ENCODE results near the gene CCDC15.

Gene CCDC15

GRCh38 chr11:125076378-125076945 is 122.5 kb downstream of the CCDC15 start:
- Histone ChIP-seq H3K27me3 (ENCODE audit: insufficient read depth, low read length, poor library complexity) (no peaks in the 10 kb centered on the region), H3K9me3 (ENCODE audit: insufficient read depth, low read length, severe bottlenecking) (no peaks in the 10 kb centered on the region), H3K4me3 (ENCODE audit: low read depth in 1 of 2, low read length in 2 of 2) (no peak overlapping the region), H3K27ac (ENCODE audit: low read length) (no peak overlapping the region), H3K9ac (ENCODE audit: low read depth, low read length) (no peak overlapping the region), H3K79me2 (ENCODE audit: insufficient read depth, low read length) (no peaks in the 10 kb centered on the region), H3K4me1 (ENCODE audit: insufficient read depth, low read length) (no peaks in the 10 kb centered on the region), H3K36me3 (ENCODE audit: insufficient read depth, low read length) (no peaks in the 10 kb centered on the region), H2AFZ (ENCODE audit: low read depth, low read length) (no peak overlapping the region), H3K4me2 (ENCODE audit: insufficient read depth, low read length) (no peak overlapping the region), H4K20me1 (ENCODE audit: insufficient read depth, low read length) (no peaks in the 10 kb centered on the region)
- no peak for ATAC-seq (ENCODE audit: insufficient read depth, low read depth)
- DNase-seq: no peak
- no peak for TF ChIP-seq EZH2 (IDR thresholded peaks at IDR 0.05; ENCODE audit: borderline replicate concordance, low read depth, low read length, severe bottlenecking)
- TF ChIP-seq, protein P1, sequence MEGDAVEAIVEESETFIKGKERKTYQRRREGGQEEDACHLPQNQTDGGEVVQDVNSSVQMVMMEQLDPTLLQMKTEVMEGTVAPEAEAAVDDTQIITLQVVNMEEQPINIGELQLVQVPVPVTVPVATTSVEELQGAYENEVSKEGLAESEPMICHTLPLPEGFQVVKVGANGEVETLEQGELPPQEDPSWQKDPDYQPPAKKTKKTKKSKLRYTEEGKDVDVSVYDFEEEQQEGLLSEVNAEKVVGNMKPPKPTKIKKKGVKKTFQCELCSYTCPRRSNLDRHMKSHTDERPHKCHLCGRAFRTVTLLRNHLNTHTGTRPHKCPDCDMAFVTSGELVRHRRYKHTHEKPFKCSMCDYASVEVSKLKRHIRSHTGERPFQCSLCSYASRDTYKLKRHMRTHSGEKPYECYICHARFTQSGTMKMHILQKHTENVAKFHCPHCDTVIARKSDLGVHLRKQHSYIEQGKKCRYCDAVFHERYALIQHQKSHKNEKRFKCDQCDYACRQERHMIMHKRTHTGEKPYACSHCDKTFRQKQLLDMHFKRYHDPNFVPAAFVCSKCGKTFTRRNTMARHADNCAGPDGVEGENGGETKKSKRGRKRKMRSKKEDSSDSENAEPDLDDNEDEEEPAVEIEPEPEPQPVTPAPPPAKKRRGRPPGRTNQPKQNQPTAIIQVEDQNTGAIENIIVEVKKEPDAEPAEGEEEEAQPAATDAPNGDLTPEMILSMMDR (IDR thresholded peaks at IDR 0.05; ENCODE audit: borderline replicate concordance, extremely low read depth, low read length, poor library complexity, severe bottlenecking): no peak

DNA sequence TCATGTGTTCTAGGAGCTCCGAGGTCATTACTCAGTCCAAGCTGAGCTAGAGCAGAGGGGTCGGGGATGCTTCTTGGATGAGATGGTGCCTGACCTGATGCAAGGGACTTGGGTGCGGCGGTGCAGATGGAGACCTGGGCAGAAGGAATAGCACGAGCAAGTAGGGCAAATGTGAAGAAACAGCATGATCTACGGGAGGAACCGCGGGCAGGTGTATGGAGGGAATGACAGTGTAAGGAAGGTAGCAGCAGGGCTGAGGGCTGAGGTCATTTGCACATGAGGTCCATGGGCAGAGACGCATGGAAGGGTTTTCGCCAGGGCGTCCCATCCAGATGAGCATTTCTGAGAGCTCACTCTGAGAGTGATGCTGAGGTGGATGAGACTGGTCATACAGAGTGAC is 124.0 kb downstream of the CCDC15 start:
- no peaks in the 10 kb centered on the region for H3K4me1 ChIP-seq (ENCODE audit: insufficient read depth, low read length)

DNA sequence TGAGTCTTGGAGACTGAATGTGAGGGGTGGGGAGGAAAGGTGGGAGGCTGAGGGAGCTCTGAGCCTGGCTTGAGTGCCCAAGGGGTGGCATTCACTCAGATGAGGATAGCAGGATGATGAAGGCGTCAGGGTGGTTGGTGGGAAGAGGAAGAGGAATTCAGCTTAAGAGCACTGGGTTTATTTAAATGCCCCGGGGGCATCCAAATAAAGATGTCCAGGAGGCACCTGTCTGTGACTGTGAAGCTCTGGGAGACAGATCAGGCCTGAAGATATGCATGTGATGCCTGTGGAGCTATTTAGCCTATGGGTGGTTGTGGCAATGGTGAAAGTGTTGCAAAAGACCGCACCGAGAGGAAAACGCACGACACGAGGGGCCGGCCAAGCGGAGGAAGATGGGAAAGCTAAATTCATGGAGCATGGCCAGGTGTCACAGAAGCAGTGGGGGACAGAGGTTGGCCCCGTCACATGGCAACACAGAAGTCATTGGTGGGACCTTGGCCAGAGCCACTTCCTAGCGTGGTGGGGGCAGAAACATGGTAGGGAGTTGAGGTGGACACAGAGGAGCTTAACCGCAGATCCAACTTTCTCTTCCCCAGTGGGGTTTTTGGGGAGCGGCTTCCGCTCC is 124.6 kb downstream of the CCDC15 start:
- no peak for TF ChIP-seq EZH2 (IDR thresholded peaks at IDR 0.05; ENCODE audit: borderline replicate concordance, low read depth, low read length, severe bottlenecking)
- TF ChIP-seq, protein P1 (IDR thresholded peaks at IDR 0.05; ENCODE audit: borderline replicate concordance, extremely low read depth, low read length, poor library complexity, severe bottlenecking): no peak
- DNase-seq: no peak
- H3K36me3 ChIP-seq (ENCODE audit: insufficient read depth, low read length): no peaks in the 10 kb centered on the region
- no peak overlapping the region for H3K4me2 ChIP-seq (ENCODE audit: insufficient read depth, low read length)
- H3K4me1 ChIP-seq (ENCODE audit: insufficient read depth, low read length): no peaks in the 10 kb centered on the region
- no peaks in the 10 kb centered on the region for H3K9me3 ChIP-seq (ENCODE audit: insufficient read depth, low read length, severe bottlenecking)
- H3K27me3 ChIP-seq (ENCODE audit: insufficient read depth, low read length, poor library complexity): no peaks in the 10 kb centered on the region
- no peaks in the 10 kb centered on the region for H4K20me1 ChIP-seq (ENCODE audit: insufficient read depth, low read length)
- no peak overlapping the region for H3K9ac ChIP-seq (ENCODE audit: low read depth, low read length)
- H2AFZ ChIP-seq (ENCODE audit: low read depth, low read length): no peak overlapping the region
- ATAC-seq (ENCODE audit: insufficient read depth, low read depth): no peak
- H3K79me2 ChIP-seq (ENCODE audit: insufficient read depth, low read length): no peaks in the 10 kb centered on the region
- H3K27ac ChIP-seq (ENCODE audit: low read length): no peak overlapping the region
- no peak overlapping the region for H3K4me3 ChIP-seq (ENCODE audit: low read depth in 1 of 2, low read length in 2 of 2)

More for the DNA sequence above, 124.0 kb downstream of the CCDC15 start:
- Histone ChIP-seq H2AFZ (ENCODE audit: low read depth, low read length) (no peak overlapping the region), H3K36me3 (ENCODE audit: insufficient read depth, low read length) (no peaks in the 10 kb centered on the region), H3K79me2 (ENCODE audit: insufficient read depth, low read length) (no peaks in the 10 kb centered on the region), H3K27ac (ENCODE audit: low read length) (no peak overlapping the region), H3K4me2 (ENCODE audit: insufficient read depth, low read length) (no peak overlapping the region), H3K27me3 (ENCODE audit: insufficient read depth, low read length, poor library complexity) (no peaks in the 10 kb centered on the region), H3K9ac (ENCODE audit: low read depth, low read length) (no peak overlapping the region), H4K20me1 (ENCODE audit: insufficient read depth, low read length) (no peaks in the 10 kb centered on the region), H3K9me3 (ENCODE audit: insufficient read depth, low read length, severe bottlenecking) (no peaks in the 10 kb centered on the region), H3K4me3 (ENCODE audit: low read depth in 1 of 2, low read length in 2 of 2) (no peak overlapping the region)
- ATAC-seq (ENCODE audit: insufficient read depth, low read depth) (no peak), DNase-seq (no peak)
- TF ChIP-seq EZH2 (IDR thresholded peaks at IDR 0.05; ENCODE audit: borderline replicate concordance, low read depth, low read length, severe bottlenecking): no peak
- TF ChIP-seq, protein P1 (IDR thresholded peaks at IDR 0.05; ENCODE audit: borderline replicate concordance, extremely low read depth, low read length, poor library complexity, severe bottlenecking): no peak
